CD4-positive, alpha-beta T cell treated with Interleukin-6 for 4 hours (primary cell): ENCODE measurements around the gene USP3.
A peak's percentile ranks its signal among the peaks of the same experiment; 100 is the strongest.
"Not testable (repeated sequence)": the region's sequence is repeated elsewhere in the genome, so short reads cannot be mapped to it uniquely, and the experiment has no call there.

Source experiments
- DNase-seq: peaks from one replicate; pipeline ENCODE4 v3.0.0-alpha.2; 2020; ENCODE audit warnings: mixed read lengths

The USP3 gene

GRCh38 chr15:63476229-63476632, 28.2 kb upstream of the USP3 start:
- DNase-seq = no peak

GRCh38 chr15:63478243-63478642, 26.1 kb upstream of the USP3 start:
- DNase-seq = no peak

- DNase-seq = no peak
These were observed 24.0 kb upstream of the USP3 start for GRCh38 chr15:63480441-63480821.

- peak; percentile 63 for DNase-seq
These were observed 23.1 kb upstream of the USP3 start for GRCh38 chr15:63481105-63481810.

GRCh38 chr15:63482874-63483323, 21.5 kb upstream of the USP3 start:
- DNase-seq = no peak

- peak; percentile 46 for DNase-seq
These were observed 20.6 kb upstream of the USP3 start for GRCh38 chr15:63483521-63484371.

- DNase-seq = no peak
These were observed 19.8 kb upstream of the USP3 start for GRCh38 chr15:63484433-63485186.

- peak; percentile 92 for DNase-seq
These were observed 17.2 kb upstream of the USP3 start for GRCh38 chr15:63487076-63487757.

- DNase-seq = not testable (repeated sequence)
These were observed 16.5 kb upstream of the USP3 start for GRCh38 chr15:63487758-63488397.

- no peak for DNase-seq
These were observed 15.9 kb upstream of the USP3 start for GRCh38 chr15:63488398-63488960.

GRCh38 chr15:63489352-63489751, 15.0 kb upstream of the USP3 start:
- DNase-seq = no peak

- no peak for DNase-seq
These were observed 13.9 kb upstream of the USP3 start for GRCh38 chr15:63490345-63491034.

- DNase-seq = no peak
These were observed 13.1 kb upstream of the USP3 start for GRCh38 chr15:63491116-63491827.

- no peak for DNase-seq
These were observed 12.4 kb upstream of the USP3 start for GRCh38 chr15:63491979-63492378.

GRCh38 chr15:63492541-63493077, 11.8 kb upstream of the USP3 start:
- DNase-seq = no peak

GRCh38 chr15:63493436-63493835, 11.0 kb upstream of the USP3 start:
- no peak for DNase-seq

- peak; percentile 47 for DNase-seq
These were observed 10.0 kb upstream of the USP3 start for GRCh38 chr15:63494408-63494807.

GRCh38 chr15:63495343-63495742, 9.1 kb upstream of the USP3 start:
- peak; percentile 46 for DNase-seq

GRCh38 chr15:63495780-63496488, 8.5 kb upstream of the USP3 start:
- DNase-seq = no peak
